ENCODE results near the gene DPP9.

DPP9 gene

GRCh38 chr19:4645718-4646117 lies 77.9 kb downstream of the DPP9 start:
- no peak overlapping the region for H3K27ac ChIP-seq
- H3K4me1 ChIP-seq = peaks cover 35 to 57% (median 44%) of the 10 kb centered on the region in 10 experiments
- H4K20me1 ChIP-seq = peaks cover 0 to 62% (median 4%) of the 10 kb centered on the region in 11 experiments; a peak in 9 of 22 replicates
- H3K4me2 ChIP-seq = no peak overlapping the region
- peaks cover 0 to 27% (median 12%) of the 10 kb centered on the region in 11 experiments; a peak in 10 of 22 replicates for H3K36me3 ChIP-seq
- H3K9me3 ChIP-seq (replicated peaks in 1 of 11) = no peaks in the 10 kb centered on the region
- no peak for TF ChIP-seq Cebpa-rat (IDR thresholded peaks at IDR 0.05)
- H3K4me3 ChIP-seq = no peak overlapping the region
- H3K27me3 ChIP-seq = no peaks in the 10 kb centered on the region
- H3K9ac ChIP-seq = no peak overlapping the region

DNA sequence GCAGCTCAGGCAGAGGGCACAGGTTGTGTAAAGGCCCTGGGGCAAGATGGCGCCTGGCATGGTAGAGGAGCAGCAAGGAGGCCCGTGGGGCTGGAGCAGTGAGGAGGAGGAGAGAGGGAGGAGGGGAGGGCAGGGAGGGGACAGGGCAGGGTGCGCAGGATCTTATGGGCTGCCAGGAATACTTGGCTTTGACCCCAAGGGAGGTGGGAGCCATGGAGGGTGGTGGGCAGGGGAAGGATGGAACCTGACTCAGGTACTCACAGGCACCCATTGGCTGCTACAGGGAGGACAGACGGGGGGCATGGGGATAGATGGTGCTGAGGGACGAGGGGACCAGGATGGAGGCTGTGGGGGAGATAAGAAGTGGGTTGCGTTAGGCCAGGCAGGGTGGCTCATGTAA lies 81.0 kb downstream of the DPP9 start:
- Histone ChIP-seq H3K9me3 (replicated peaks in 1 of 11) (no peaks in the 10 kb centered on the region), H3K27ac (no peak overlapping the region), H3K36me3 (peaks cover 0 to 13% (median 7%) of the 10 kb centered on the region in 11 experiments; a peak in 7 of 22 replicates), H3K4me3 (no peak overlapping the region), H4K20me1 (peaks cover 0 to 36% (median 0%) of the 10 kb centered on the region in 11 experiments; a peak in 8 of 22 replicates), H3K4me1 (peaks cover 32 to 56% (median 44%) of the 10 kb centered on the region in 10 experiments), H3K4me2 (peak overlapping the region in 1 of 11 experiments; percentile 3; a peak in 2 of 22 replicates), H3K9ac (no peak overlapping the region), H3K27me3 (no peaks in the 10 kb centered on the region)
- no peak for TF ChIP-seq Cebpa-rat (IDR thresholded peaks at IDR 0.05)

DNA sequence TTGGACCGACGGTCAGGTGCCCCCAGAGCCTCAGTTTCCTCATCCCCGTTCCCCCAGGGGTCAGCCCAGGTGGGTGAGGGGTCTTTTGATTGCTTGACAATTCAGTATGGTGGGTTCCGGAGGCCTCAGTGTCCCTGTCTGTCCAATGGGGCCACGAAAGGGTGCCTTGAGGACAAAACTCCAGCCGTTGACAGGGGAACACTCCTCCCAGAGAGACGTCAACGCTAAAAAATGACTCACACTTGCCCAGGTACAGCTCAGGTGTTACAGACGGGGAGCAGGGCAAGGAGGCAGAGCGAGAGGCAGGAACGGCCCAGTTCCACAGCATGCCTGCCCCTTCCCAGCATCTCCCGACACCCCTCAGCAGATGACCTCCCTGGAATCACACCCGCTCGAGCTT lies 82.5 kb downstream of the DPP9 start:
- H3K36me3 ChIP-seq = peaks cover 0 to 11% (median 6%) of the 10 kb centered on the region in 11 experiments; a peak in 7 of 22 replicates
- no peaks in the 10 kb centered on the region for H3K27me3 ChIP-seq
- H3K27ac ChIP-seq = peak overlapping the region in 2 of 11 experiments; percentile 80 to 82; a peak in 1 of 22 replicates
- H3K4me3 ChIP-seq = peak overlapping the region in 4 of 10 experiments; percentile 80 to 96 (median 90); a peak in 5 of 20 replicates
- H3K4me2 ChIP-seq = peak overlapping the region; percentile 81 to 98 (median 95)
- H3K9me3 ChIP-seq (replicated peaks in 1 of 11) = no peaks in the 10 kb centered on the region
- peaks cover 41 to 54% (median 50%) of the 10 kb centered on the region in 10 experiments for H3K4me1 ChIP-seq
- peak overlapping the region in 9 of 11 experiments; percentile 79 to 90 (median 86); a peak in 13 of 22 replicates for H3K9ac ChIP-seq
- no peak for TF ChIP-seq Cebpa-rat (IDR thresholded peaks at IDR 0.05)
- H4K20me1 ChIP-seq = peaks cover 0 to 24% (median 0%) of the 10 kb centered on the region in 11 experiments; a peak in 8 of 22 replicates

GRCh38 chr19:4640247-4641000 lies 83.2 kb downstream of the DPP9 start:
- peaks cover 0 to 5% (median 0%) of the 10 kb centered on the region in 11 experiments; a peak in 4 of 22 replicates for H3K36me3 ChIP-seq
- H3K4me3 ChIP-seq = peak overlapping the region; percentile 78 to 96 (median 86)
- H3K4me1 ChIP-seq = peaks cover 46 to 61% (median 56%) of the 10 kb centered on the region in 10 experiments
- peak overlapping the region; percentile 79 to 90 (median 86) for H3K9ac ChIP-seq
- H3K4me2 ChIP-seq = peak overlapping the region; percentile 81 to 98 (median 95)
- no peaks in the 10 kb centered on the region for H3K9me3 ChIP-seq (replicated peaks in 1 of 11)
- peaks cover 0 to 17% (median 0%) of the 10 kb centered on the region in 11 experiments; a peak in 8 of 22 replicates for H4K20me1 ChIP-seq
- no peak for TF ChIP-seq Cebpa-rat (IDR thresholded peaks at IDR 0.05)
- no peaks in the 10 kb centered on the region for H3K27me3 ChIP-seq
- H3K27ac ChIP-seq = peak overlapping the region; percentile 60 to 82 (median 72); a peak in 19 of 22 replicates

GRCh38 chr19:4639531-4640246 lies 84.0 kb downstream of the DPP9 start:
- H3K4me2 ChIP-seq = peak overlapping the region; percentile 81 to 98 (median 95)
- no peak for TF ChIP-seq Cebpa-rat (IDR thresholded peaks at IDR 0.05)
- H3K4me1 ChIP-seq = peaks cover 51 to 68% (median 63%) of the 10 kb centered on the region in 10 experiments
- H3K9me3 ChIP-seq (replicated peaks in 1 of 11) = no peaks in the 10 kb centered on the region
- peak overlapping the region; percentile 78 to 96 (median 86) for H3K4me3 ChIP-seq
- H3K36me3 ChIP-seq = peaks cover 0 to 5% (median 0%) of the 10 kb centered on the region in 11 experiments; a peak in 2 of 22 replicates
- H4K20me1 ChIP-seq = peaks cover 0 to 15% (median 0%) of the 10 kb centered on the region in 11 experiments; a peak in 7 of 22 replicates
- H3K9ac ChIP-seq = peak overlapping the region; percentile 79 to 90 (median 86)
- H3K27ac ChIP-seq = peak overlapping the region; percentile 60 to 82 (median 72); a peak in 21 of 22 replicates
- H3K27me3 ChIP-seq = no peaks in the 10 kb centered on the region

DNA sequence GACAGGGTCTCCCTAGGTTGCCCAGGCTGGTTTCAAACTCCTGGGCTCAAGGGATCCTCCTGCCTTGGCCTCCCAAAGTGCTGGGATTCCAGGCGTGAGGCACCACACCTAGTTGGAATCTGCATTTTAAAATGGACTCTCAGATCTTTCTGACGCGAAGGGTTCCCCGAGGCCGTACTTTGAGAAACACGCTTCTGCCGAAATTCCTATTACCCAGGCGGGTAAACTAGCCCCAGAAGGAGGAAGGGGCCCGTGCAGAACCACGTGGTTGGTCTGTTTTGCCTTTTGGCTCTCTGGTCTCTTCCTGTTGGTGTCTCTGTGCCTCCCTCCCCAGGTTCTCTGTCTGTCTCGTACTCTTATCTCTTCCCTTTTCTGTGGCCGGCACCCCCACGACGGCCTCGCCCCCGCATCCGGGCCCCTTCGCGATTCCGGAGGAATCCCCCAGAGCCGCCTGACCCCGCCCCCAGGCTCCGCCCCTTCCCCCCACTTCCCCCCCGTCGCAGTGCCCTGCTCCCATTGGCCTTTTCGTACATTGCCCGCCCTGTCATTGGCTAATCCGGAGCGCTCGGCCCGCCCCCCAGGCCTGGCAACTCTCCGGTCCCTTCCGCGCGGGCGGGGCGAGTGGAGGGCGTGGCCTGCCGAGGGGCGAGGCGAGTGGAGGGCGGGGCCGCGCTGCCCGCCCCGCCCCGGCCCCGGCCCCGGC lies 84.7 kb downstream of the DPP9 start, which contains the start of gene TNFAIP8L1:
TNFAIP8L1 (plus strand) TSS at position 689 of the 703 bp plus-strand sequence. CDS start 12,354 bp downstream, outside the sequence.
- Histone ChIP-seq H3K4me1 (peaks cover 53 to 75% (median 69%) of the 10 kb centered on the region in 10 experiments), H3K9ac (peak within 1 kb of the TSS; percentile 79 to 90 (median 86)), H4K20me1 (peaks cover 0 to 15% (median 0%) of the 10 kb centered on the region in 11 experiments; a peak in 7 of 22 replicates), H3K4me3 (peak within 1 kb of the TSS; percentile 78 to 96 (median 86)), H3K27me3 (no peaks in the 10 kb centered on the region), H3K27ac (peak within 1 kb of the TSS; percentile 72 to 87 (median 82)), H3K4me2 (peak within 1 kb of the TSS; percentile 86 to 98 (median 95)), H3K9me3 (replicated peaks in 1 of 11) (no peaks in the 10 kb centered on the region), H3K36me3 (peaks cover 0 to 5% (median 0%) of the 10 kb centered on the region in 11 experiments; a peak in 2 of 22 replicates)
- no peak for TF ChIP-seq Cebpa-rat (IDR thresholded peaks at IDR 0.05)

DNA sequence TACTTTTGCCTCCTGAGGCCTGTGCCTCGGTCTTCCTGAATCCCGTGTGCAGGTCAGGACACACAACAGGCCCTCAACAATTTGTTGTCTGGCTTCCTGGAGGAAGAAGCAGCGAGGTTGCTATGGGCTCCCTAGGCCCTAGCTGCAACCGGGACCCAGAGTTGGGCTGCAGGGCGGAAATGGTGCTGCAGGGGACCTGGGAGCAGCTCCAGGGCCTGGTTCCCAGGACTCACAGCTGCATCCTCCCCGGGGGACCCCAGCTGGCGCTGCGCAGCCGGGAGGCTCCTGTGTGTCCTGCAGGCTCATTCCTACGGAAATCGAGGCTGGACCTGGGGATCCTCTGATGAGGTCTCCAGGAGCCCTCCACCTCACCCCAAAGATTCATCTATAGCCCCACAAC lies 85.3 kb downstream of the DPP9 start:
- peaks cover 0 to 5% (median 0%) of the 10 kb centered on the region in 11 experiments; a peak in 2 of 22 replicates for H3K36me3 ChIP-seq
- H3K9me3 ChIP-seq (replicated peaks in 1 of 11) = no peaks in the 10 kb centered on the region
- no peaks in the 10 kb centered on the region for H3K27me3 ChIP-seq
- H3K4me2 ChIP-seq = peak overlapping the region; percentile 68 to 94 (median 87)
- peaks cover 53 to 80% (median 75%) of the 10 kb centered on the region in 10 experiments for H3K4me1 ChIP-seq
- peak overlapping the region; percentile 72 to 87 (median 82) for H3K27ac ChIP-seq
- no peak for TF ChIP-seq Cebpa-rat (IDR thresholded peaks at IDR 0.05)
- H4K20me1 ChIP-seq = peaks cover 0 to 15% (median 0%) of the 10 kb centered on the region in 11 experiments; a peak in 7 of 22 replicates
- H3K4me3 ChIP-seq = peak overlapping the region in 7 of 10 experiments; percentile 1 to 42 (median 36); a peak in 9 of 20 replicates
- H3K9ac ChIP-seq = peak overlapping the region; percentile 57 to 78 (median 74)

GRCh38 chr19:4636761-4637160 lies 86.9 kb downstream of the DPP9 start:
- Histone ChIP-seq H3K27ac (peak overlapping the region in 10 of 11 experiments; percentile 22 to 86 (median 70); a peak in 17 of 22 replicates), H3K4me3 (peak overlapping the region in 7 of 10 experiments; percentile 47 to 68 (median 53); a peak in 7 of 20 replicates), H4K20me1 (peaks cover 0 to 12% (median 0%) of the 10 kb centered on the region in 11 experiments; a peak in 7 of 22 replicates), H3K9me3 (replicated peaks in 1 of 11) (no peaks in the 10 kb centered on the region), H3K4me1 (peaks cover 49 to 82% (median 71%) of the 10 kb centered on the region in 10 experiments), H3K27me3 (no peaks in the 10 kb centered on the region), H3K9ac (peak overlapping the region; percentile 66 to 78 (median 75)), H3K36me3 (peaks cover 0 to 5% (median 0%) of the 10 kb centered on the region in 11 experiments; a peak in 1 of 22 replicates), H3K4me2 (peak overlapping the region; percentile 75 to 94 (median 88))
- TF ChIP-seq Cebpa-rat (IDR thresholded peaks at IDR 0.05) = no peak

All from BLaER1 treated with 17β-estradiol and CSF1 and Interleukin-3, amounts not matched to agents 10 nM and 100 nM (cell line).